Fibroblast of the aortic adventitia (primary cell): ENCODE data around the gene ABHD2. TPM values are rescaled to one million over a fixed set of nuclear protein-coding genes. Genes with fewer than 3 reads are reported as not detected.

Experiments
- DNase-seq: peaks from one replicate; pipeline ENCODE4 v3.0.0-alpha.2; 2010; ENCODE audit warnings: low read depth
- H3K4me3 ChIP-seq: 2 replicates; pipeline ENCODE4 v1.5.1; 2011; ENCODE audit warnings: low read depth, mild to moderate bottlenecking, control low read depth, low read length, moderate library complexity
- CTCF ChIP-seq: IDR thresholded peaks from 2 replicates; pipeline ENCODE4 v1.5.1; 2011; ENCODE audit warnings: mild to moderate bottlenecking, low read length, control low read depth, inconsistent platforms; ENCODE audit not compliant: insufficient read depth
- total RNA-seq: library from RNA; depleted of rRNA; stranded (reverse); fragments of >200 nt; gene quantifications from 2 replicates; pipeline ENCODE4 v1.2.3, GENCODE V29; 2012; ENCODE audit warnings: low replicate concordance

ABHD2 gene
- total RNA-seq, 1 donor: 100 TPM

DNA sequence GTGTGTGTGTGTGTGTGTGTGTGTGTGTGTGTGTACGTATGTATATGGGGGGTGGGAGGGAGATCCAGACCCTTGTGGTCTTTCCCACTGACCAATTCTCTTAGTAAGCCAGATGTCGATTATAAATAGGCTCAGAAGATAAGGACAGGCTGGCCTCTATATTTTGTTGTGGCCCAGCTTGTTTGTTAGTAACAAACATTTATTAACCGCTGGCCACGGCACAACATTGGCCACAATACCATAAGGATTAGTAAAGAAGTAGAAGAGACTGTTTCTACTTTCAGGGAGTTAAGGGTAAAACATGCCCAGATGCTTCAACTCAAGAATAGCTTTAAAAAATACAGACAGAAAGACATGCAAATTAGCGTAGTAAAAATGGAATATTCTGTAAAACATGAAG is 58.1 kb downstream of the ABHD2 start:
- TF ChIP-seq CTCF: no peak
- no peak overlapping the region for H3K4me3 ChIP-seq
- DNase-seq: no peak

DNA sequence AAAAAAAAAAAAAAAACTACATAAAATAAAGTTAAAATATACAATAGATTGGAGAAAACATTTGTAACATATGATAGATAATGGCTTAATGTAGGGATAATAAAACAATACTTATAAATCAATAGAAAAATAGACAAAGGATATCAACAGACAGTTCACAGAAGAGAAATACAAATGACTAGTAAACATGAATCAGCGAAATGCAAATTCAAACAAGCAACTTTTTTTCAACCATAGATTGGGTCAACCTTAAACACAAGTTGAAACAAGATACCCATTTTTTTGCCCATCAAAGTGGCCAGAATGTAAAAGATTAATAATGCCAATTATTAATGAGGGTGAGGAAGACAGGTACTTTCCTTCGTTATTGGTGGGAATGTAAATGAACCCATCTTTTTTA is 59.9 kb downstream of the ABHD2 start:
- no peak for TF ChIP-seq CTCF
- DNase-seq: no peak
- no peak overlapping the region for H3K4me3 ChIP-seq

DNA sequence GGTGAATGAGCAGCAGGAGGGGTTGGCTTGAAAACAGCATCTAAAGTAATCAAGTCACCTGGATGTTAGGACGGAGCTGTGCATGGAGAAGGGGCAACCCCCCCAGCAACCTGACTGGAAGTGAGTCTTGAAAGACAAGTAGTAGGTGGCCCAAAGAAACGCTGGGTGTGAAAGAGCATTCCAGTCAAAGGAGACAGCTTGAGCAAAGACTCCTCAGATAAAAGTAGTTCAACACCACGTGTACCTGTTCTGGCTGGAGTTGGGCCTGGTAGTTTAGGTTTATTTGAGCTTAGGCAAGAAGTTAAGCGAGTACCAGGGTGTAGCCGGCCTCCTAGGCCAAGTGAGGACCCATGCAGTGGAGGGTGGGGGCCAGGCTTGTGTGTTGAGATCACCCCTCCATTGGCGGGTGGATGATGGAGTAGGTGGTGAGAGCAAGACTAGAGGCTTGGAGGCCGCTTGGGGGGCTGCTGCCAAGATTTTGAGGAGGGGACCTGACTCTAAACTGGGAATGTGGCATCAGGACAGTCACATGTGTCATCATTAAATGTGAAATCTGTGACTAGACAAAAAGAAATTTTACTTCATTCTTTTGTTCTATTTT is 61.3 kb downstream of the ABHD2 start:
- TF ChIP-seq CTCF: no peak
- no peak for DNase-seq
- no peak overlapping the region for H3K4me3 ChIP-seq

DNA sequence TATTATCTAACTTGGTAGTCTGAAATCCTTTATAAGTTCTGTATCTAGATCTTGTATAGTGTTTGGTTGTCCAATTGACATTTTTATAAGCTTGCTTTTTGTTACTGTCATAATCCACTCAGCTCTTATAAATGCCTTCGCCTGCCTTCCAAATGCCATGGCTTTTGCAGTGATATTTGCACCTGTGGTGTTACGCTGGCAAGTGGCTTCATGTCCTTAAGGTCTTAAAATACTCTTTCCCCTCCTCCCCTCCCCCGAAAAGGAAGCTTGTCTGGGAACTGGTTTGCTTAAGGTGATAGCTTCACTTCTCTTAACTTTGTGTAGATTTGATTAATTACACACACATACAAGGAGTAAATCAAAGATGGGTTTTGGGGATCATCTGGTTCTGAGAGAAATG is 62.0 kb downstream of the ABHD2 start:
- DNase-seq: no peak
- no peak overlapping the region for H3K4me3 ChIP-seq
- no peak for TF ChIP-seq CTCF

- TF ChIP-seq CTCF: no peak
- H3K4me3 ChIP-seq: no peak overlapping the region
- no peak for DNase-seq
These were observed 62.8 kb downstream of the ABHD2 start for GRCh38 chr15:89150762-89151664.

DNA sequence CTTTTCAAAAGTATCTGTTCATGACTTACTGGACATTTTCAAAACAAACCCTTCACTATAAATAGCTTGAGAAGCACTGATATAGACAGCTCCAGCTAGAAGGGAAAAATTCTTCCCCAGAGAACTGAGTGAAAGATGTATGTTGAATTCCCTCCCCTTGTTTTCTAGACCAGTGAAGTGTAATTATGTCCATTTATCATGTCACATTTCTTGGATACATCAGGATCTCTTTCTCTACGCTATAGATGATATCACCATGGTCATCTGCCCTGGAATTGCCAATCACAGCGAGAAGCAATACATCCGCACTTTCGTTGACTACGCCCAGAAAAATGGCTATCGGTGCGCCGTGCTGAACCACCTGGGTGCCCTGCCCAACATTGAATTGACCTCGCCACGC is 66.9 kb downstream of the ABHD2 start:
- TF ChIP-seq CTCF: no peak
- H3K4me3 ChIP-seq: no peak overlapping the region
- DNase-seq: no peak
